Skeletal muscle satellite cell (primary cell): ENCODE data around the gene ERICH2. TPM values are rescaled to one million over a fixed set of nuclear protein-coding genes. Genes with fewer than 3 reads are reported as not detected.
"Not testable (repeated sequence)": the region's sequence is repeated elsewhere in the genome, so short reads cannot be mapped to it uniquely, and the experiment has no call there.

Experiments
- H3K27me3 ChIP-seq: 2 replicates; pipeline ENCODE4 v1.7.0; 2013; ENCODE audit warnings: low read length; ENCODE audit not compliant: control insufficient read depth, insufficient read depth
- H3K36me3 ChIP-seq: 2 replicates; pipeline ENCODE4 v1.7.0; 2013; ENCODE audit warnings: mild to moderate bottlenecking, control low read depth, low read length; ENCODE audit not compliant: insufficient read depth
- H3K4me1 ChIP-seq: 2 replicates; pipeline ENCODE4 v1.7.0; 2013; ENCODE audit warnings: low read length; ENCODE audit not compliant: control insufficient read depth, insufficient read depth
- H3K4me2 ChIP-seq: 2 replicates; pipeline ENCODE4 v1.7.0; 2013; ENCODE audit warnings: mild to moderate bottlenecking, low read length
- H3K4me3 ChIP-seq: 2 replicates; pipeline ENCODE4 v1.7.0; 2013; ENCODE audit warnings: low read length
- H3K9ac ChIP-seq: 2 replicates; pipeline ENCODE4 v1.7.0; 2013; ENCODE audit warnings: mild to moderate bottlenecking, low read depth, low read length, moderate library complexity
- H3K9me3 ChIP-seq: replicated peaks from 2 replicates; pipeline ENCODE4 v1.7.0; 2013; ENCODE audit warnings: mild to moderate bottlenecking, control low read depth, low read length
- total RNA-seq: library from RNA; depleted of rRNA; stranded (reverse); fragments of >200 nt; gene quantifications from 2 replicates; pipeline ENCODE4 v1.2.3, GENCODE V29; 2012; rRNA removed

The ERICH2 gene
- total RNA-seq = not detected in 2 replicates

GRCh38 chr2:170770008-170770605 lies at the start of gene ERICH2:
Gene ERICH2 (plus strand): TSS chr2:170770378. CDS start chr2:170770682, 304 bp downstream.
- H3K36me3 ChIP-seq = no peaks in the 10 kb centered on the region
- peak within 1 kb of the TSS; percentile 100 for H3K4me2 ChIP-seq
- H3K27me3 ChIP-seq = peaks cover 25% of the 10 kb centered on the region
- peak within 1 kb of the TSS; percentile 98 for H3K4me3 ChIP-seq
- H3K9me3 ChIP-seq = no peaks in the 10 kb centered on the region
- H3K9ac ChIP-seq = peak within 1 kb of the TSS; percentile 81
- peaks cover 7% of the 10 kb centered on the region for H3K4me1 ChIP-seq

GRCh38 chr2:170721678-170722077 lies 48.5 kb upstream of the ERICH2 start:
- H3K4me3 ChIP-seq = no peak overlapping the region
- H3K36me3 ChIP-seq = no peaks in the 10 kb centered on the region
- H3K27me3 ChIP-seq = peaks cover 43% of the 10 kb centered on the region
- H3K4me2 ChIP-seq = no peak overlapping the region
- no peaks in the 10 kb centered on the region for H3K9me3 ChIP-seq
- H3K9ac ChIP-seq = no peak overlapping the region
- H3K4me1 ChIP-seq = peaks cover 4% of the 10 kb centered on the region

GRCh38 chr2:170722301-170722700 lies 47.9 kb upstream of the ERICH2 start:
- H3K9me3 ChIP-seq = no peaks in the 10 kb centered on the region
- no peaks in the 10 kb centered on the region for H3K36me3 ChIP-seq
- H3K9ac ChIP-seq = no peak overlapping the region
- no peak overlapping the region for H3K4me2 ChIP-seq
- H3K27me3 ChIP-seq = peaks cover 37% of the 10 kb centered on the region
- H3K4me3 ChIP-seq = no peak overlapping the region
- H3K4me1 ChIP-seq = no peaks in the 10 kb centered on the region

- H3K9me3 ChIP-seq = no peaks in the 10 kb centered on the region
- peaks cover 34% of the 10 kb centered on the region for H3K27me3 ChIP-seq
- no peak overlapping the region for H3K4me3 ChIP-seq
- H3K4me2 ChIP-seq = no peak overlapping the region
- no peaks in the 10 kb centered on the region for H3K4me1 ChIP-seq
- no peaks in the 10 kb centered on the region for H3K36me3 ChIP-seq
- H3K9ac ChIP-seq = no peak overlapping the region
These were observed 46.7 kb upstream of the ERICH2 start for GRCh38 chr2:170723446-170723958.

- H3K4me2 ChIP-seq = no peak overlapping the region
- H3K4me1 ChIP-seq = peaks cover 13% of the 10 kb centered on the region
- H3K36me3 ChIP-seq = no peaks in the 10 kb centered on the region
- no peaks in the 10 kb centered on the region for H3K9me3 ChIP-seq
- no peak overlapping the region for H3K9ac ChIP-seq
- H3K4me3 ChIP-seq = no peak overlapping the region
- peaks cover 8% of the 10 kb centered on the region for H3K27me3 ChIP-seq
These were observed 36.2 kb upstream of the ERICH2 start for GRCh38 chr2:170733798-170734600.

GRCh38 chr2:170734601-170735000 lies 35.6 kb upstream of the ERICH2 start:
- H3K9ac ChIP-seq, H3K27me3 ChIP-seq, H3K9me3 ChIP-seq, H3K4me3 ChIP-seq, H3K36me3 ChIP-seq, H3K4me2 ChIP-seq: not testable (repeated sequence)
- peaks cover 17% of the 10 kb centered on the region for H3K4me1 ChIP-seq

- no peak overlapping the region for H3K4me3 ChIP-seq
- no peak overlapping the region for H3K9ac ChIP-seq
- peaks cover 21% of the 10 kb centered on the region for H3K4me1 ChIP-seq
- no peaks in the 10 kb centered on the region for H3K36me3 ChIP-seq
- H3K27me3 ChIP-seq = peaks cover 4% of the 10 kb centered on the region
- no peaks in the 10 kb centered on the region for H3K9me3 ChIP-seq
- H3K4me2 ChIP-seq = no peak overlapping the region
These were observed 33.5 kb upstream of the ERICH2 start for GRCh38 chr2:170736628-170737027.

- no peak overlapping the region for H3K9ac ChIP-seq
- no peaks in the 10 kb centered on the region for H3K36me3 ChIP-seq
- no peak overlapping the region for H3K4me2 ChIP-seq
- no peak overlapping the region for H3K4me3 ChIP-seq
- H3K4me1 ChIP-seq = peaks cover 21% of the 10 kb centered on the region
- H3K9me3 ChIP-seq = no peaks in the 10 kb centered on the region
- H3K27me3 ChIP-seq = peaks cover 4% of the 10 kb centered on the region
These were observed 32.8 kb upstream of the ERICH2 start for GRCh38 chr2:170737406-170737805.

GRCh38 chr2:170737821-170738220 lies 32.4 kb upstream of the ERICH2 start:
- Histone ChIP-seq H3K9ac (no peak overlapping the region), H3K4me1 (peaks cover 21% of the 10 kb centered on the region), H3K4me2 (no peak overlapping the region), H3K4me3 (no peak overlapping the region), H3K9me3 (no peaks in the 10 kb centered on the region), H3K27me3 (peaks cover 4% of the 10 kb centered on the region), H3K36me3 (no peaks in the 10 kb centered on the region)

- H3K4me1 ChIP-seq = peaks cover 21% of the 10 kb centered on the region
- H3K4me2 ChIP-seq = peak overlapping the region; percentile 42
- no peaks in the 10 kb centered on the region for H3K27me3 ChIP-seq
- peak overlapping the region; percentile 19 for H3K9ac ChIP-seq
- H3K36me3 ChIP-seq = no peaks in the 10 kb centered on the region
- H3K9me3 ChIP-seq = no peaks in the 10 kb centered on the region
- no peak overlapping the region for H3K4me3 ChIP-seq
These were observed 31.1 kb upstream of the ERICH2 start for GRCh38 chr2:170739048-170739447.

- peaks cover 21% of the 10 kb centered on the region for H3K4me1 ChIP-seq
- no peaks in the 10 kb centered on the region for H3K9me3 ChIP-seq
- H3K9ac ChIP-seq = peak overlapping the region; percentile 5
- no peak overlapping the region for H3K4me3 ChIP-seq
- H3K4me2 ChIP-seq = peak overlapping the region; percentile 29
- H3K27me3 ChIP-seq = no peaks in the 10 kb centered on the region
- H3K36me3 ChIP-seq = no peaks in the 10 kb centered on the region
These were observed 30.6 kb upstream of the ERICH2 start for GRCh38 chr2:170739507-170740046.
